DOHH2 (cell line): Measurements from ENCODE around the gene SMIM12.

Experiments used
- EZH2phosphoT487 ChIP-seq: fragments of 200-600 bp; sonication (generic); IDR thresholded peaks from 2 replicates; pipeline ENCODE4 v1.6.1; 2017; ENCODE audit warnings: borderline replicate concordance, mild to moderate bottlenecking, antibody characterized with exemption, low read length, moderate library complexity, mixed read lengths
- TF ChIP-seq, protein P1 (sequence below): fragments of 200-600 bp; sonication (generic); IDR thresholded peaks from one replicate; pipeline ENCODE4 v1.5.1; 2014; ENCODE audit warnings: antibody characterized with exemption, mild to moderate bottlenecking, low read depth, low read length; ENCODE audit not compliant: poor library complexity, severe bottlenecking

DNA sequence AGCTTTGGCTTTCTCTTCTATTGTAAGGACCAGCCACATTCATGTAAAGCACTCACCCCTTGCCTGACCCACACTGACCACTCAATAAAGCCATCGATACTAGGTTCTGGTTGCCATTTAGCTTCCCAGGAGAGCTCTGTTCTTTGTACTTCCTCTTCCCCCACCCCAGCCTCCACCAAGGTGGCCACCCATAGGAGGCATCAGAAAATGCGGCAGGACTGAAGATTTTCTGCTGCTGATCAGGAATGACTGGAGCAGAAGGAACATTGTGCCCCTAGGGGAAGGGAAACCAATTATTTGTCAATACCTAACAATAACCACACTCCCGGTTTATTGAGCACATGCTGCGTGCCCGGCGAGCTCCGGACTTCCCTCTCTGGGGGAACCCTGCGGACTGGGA, 5.2 kb upstream of the SMIM12 start:
- TF ChIP-seq, protein P1, sequence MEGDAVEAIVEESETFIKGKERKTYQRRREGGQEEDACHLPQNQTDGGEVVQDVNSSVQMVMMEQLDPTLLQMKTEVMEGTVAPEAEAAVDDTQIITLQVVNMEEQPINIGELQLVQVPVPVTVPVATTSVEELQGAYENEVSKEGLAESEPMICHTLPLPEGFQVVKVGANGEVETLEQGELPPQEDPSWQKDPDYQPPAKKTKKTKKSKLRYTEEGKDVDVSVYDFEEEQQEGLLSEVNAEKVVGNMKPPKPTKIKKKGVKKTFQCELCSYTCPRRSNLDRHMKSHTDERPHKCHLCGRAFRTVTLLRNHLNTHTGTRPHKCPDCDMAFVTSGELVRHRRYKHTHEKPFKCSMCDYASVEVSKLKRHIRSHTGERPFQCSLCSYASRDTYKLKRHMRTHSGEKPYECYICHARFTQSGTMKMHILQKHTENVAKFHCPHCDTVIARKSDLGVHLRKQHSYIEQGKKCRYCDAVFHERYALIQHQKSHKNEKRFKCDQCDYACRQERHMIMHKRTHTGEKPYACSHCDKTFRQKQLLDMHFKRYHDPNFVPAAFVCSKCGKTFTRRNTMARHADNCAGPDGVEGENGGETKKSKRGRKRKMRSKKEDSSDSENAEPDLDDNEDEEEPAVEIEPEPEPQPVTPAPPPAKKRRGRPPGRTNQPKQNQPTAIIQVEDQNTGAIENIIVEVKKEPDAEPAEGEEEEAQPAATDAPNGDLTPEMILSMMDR: no peak
- no peak for TF ChIP-seq EZH2phosphoT487
